Skeletal muscle tissue (tissue), 4 donors: ENCODE data around the gene SAMD13. TPM values are rescaled to one million over a fixed set of nuclear protein-coding genes. Genes with fewer than 3 reads are reported as not detected.

Source experiments
- H3K27ac ChIP-seq: one replicate; pipeline ENCODE4 v1.7.0; 2013; ENCODE audit warnings: mild to moderate bottlenecking, low read depth, low read length, inconsistent platforms
- H3K27me3 ChIP-seq, 3 donors: one replicate each; pipeline ENCODE4 v1.7.0; 2013; ENCODE audit warnings: low read length in 3 of 3; ENCODE audit not compliant: control insufficient read depth in 3 of 3, insufficient read depth in 3 of 3
- H3K36me3 ChIP-seq, 3 donors: one replicate each; pipeline ENCODE4 v1.7.0; 2013; ENCODE audit warnings: low read length in 3 of 3; ENCODE audit not compliant: control insufficient read depth in 3 of 3, insufficient read depth in 3 of 3
- H3K4me1 ChIP-seq, 3 donors: one replicate each; pipeline ENCODE4 v1.7.0; 2013; ENCODE audit warnings: low read length in 3 of 3, mild to moderate bottlenecking in 3 of 3; ENCODE audit not compliant: control insufficient read depth in 3 of 3, insufficient read depth in 3 of 3
- H3K4me3 ChIP-seq, 3 donors: one replicate each; pipeline ENCODE4 v1.7.0; 2013; ENCODE audit warnings: low read length in 3 of 3
- H3K9ac ChIP-seq, 3 donors: one replicate each; pipeline ENCODE4 v1.7.0; 2013; ENCODE audit warnings: low read length in 3 of 3, mild to moderate bottlenecking in 3 of 3, moderate library complexity in 2 of 3, low read depth in 1 of 3
- H3K9me3 ChIP-seq, 3 donors: one replicate each; pipeline ENCODE4 v1.7.0; 2013; ENCODE audit warnings: low read length in 3 of 3; ENCODE audit not compliant: control insufficient read depth in 3 of 3
- total RNA-seq: library from RNA; depleted of rRNA; stranded (reverse); fragments of >200 nt; gene quantifications from one replicate; pipeline ENCODE4 v1.2.3, GENCODE V29; 2014
- donor health status: Osteomylitis.

The SAMD13 gene
- total RNA-seq, 1 donor from 2014 or later, result 13.0 TPM

DNA sequence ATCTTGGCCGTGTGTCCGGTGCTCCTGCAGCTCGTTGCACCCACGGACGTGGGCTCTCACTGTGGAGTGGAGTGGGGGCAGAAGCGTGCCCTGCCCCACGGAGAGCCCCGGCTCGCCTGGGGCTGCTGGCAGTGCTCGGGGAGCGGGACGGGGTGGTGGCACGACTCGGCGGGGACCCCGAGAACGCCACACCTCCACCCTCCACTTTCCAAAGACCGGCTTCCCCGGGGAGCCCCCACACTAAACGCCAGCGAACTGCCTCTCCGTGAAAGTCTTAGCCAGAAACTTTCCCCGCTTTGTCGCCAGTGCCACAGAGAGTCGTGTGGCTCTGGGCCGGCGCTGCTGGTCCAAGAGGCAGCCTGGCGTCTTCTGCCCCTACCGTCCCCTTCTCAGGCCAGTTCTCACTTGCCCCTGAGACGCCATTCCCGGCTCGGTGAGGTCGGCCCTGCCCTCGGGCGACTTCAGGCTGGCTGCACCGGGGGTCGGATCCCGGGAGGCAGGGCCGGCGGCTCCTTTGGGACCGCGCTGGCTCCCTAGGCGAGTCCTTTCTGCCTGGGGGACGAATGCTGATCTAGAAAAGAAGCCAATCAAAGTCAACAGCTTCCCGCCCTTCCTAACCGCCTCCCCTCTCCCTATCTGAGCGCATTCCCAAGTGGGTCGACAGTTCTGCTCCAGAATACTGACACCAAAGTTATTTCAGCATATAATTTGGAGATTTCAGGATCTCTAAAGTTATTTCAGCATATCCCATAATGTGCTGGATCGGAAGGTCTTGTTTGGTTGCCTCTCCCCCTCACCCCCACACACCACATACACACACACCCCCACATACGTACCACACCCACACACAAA lies 2.6 kb upstream of the SAMD13 start:
- no peaks in the 10 kb centered on the region for H3K27me3 ChIP-seq
- H3K27ac ChIP-seq, result peak overlapping the region; percentile 87
- peak overlapping the region; percentile 88 to 92 (median 88) for H3K9ac ChIP-seq
- no peaks in the 10 kb centered on the region for H3K36me3 ChIP-seq
- H3K9me3 ChIP-seq, result no peaks in the 10 kb centered on the region
- H3K4me1 ChIP-seq, result peaks cover 16 to 39% (median 35%) of the 10 kb centered on the region in 3 donors
- H3K4me3 ChIP-seq, result peak overlapping the region; percentile 87 to 91 (median 90)

- Histone ChIP-seq H3K9me3 (no peaks in the 10 kb centered on the region), H3K9ac (peak overlapping the region; percentile 88 to 92 (median 88)), H3K27me3 (no peaks in the 10 kb centered on the region), H3K4me1 (peaks cover 16 to 39% (median 35%) of the 10 kb centered on the region in 3 donors), H3K36me3 (no peaks in the 10 kb centered on the region), H3K27ac (peak overlapping the region; percentile 87), H3K4me3 (peak overlapping the region; percentile 87 to 91 (median 90))
Measured at GRCh38 chr1:84299536-84300170, 1.9 kb upstream of the SAMD13 start.

DNA sequence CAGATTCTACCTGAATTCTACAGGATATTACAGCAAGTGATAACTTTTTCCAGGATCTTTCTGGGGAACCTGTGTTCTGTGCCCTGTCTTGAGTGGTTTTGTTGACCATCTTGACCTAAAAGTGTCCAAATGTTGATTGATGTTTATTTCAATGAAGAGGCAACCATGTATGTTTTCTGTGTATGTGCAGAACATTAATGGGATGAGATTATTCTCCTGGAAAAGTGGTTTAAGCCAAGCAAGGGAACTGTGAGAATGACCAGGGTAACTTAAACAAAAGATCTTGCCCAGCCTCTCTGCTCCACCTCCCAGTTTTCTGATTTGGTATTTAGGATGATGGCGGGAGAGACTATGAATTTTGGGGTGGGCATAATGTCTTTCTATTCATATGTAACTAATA lies 1.0 kb upstream of the SAMD13 start:
- Histone ChIP-seq H3K9ac (peak overlapping the region in 1 of 3 donors; percentile 88), H3K36me3 (no peaks in the 10 kb centered on the region), H3K9me3 (no peaks in the 10 kb centered on the region), H3K27ac (peak overlapping the region; percentile 72), H3K4me3 (no peak overlapping the region), H3K4me1 (peaks cover 16 to 39% (median 35%) of the 10 kb centered on the region in 3 donors), H3K27me3 (no peaks in the 10 kb centered on the region)

- H3K9me3 ChIP-seq, result no peaks in the 10 kb centered on the region
- peak overlapping the region; percentile 75 to 82 (median 80) for H3K9ac ChIP-seq
- peak overlapping the region; percentile 80 for H3K27ac ChIP-seq
- H3K4me1 ChIP-seq, result peaks cover 16 to 39% (median 35%) of the 10 kb centered on the region in 3 donors
- peak overlapping the region; percentile 64 to 83 (median 71) for H3K4me3 ChIP-seq
- H3K27me3 ChIP-seq, result no peaks in the 10 kb centered on the region
- H3K36me3 ChIP-seq, result no peaks in the 10 kb centered on the region
Measured at GRCh38 chr1:84301785-84302385, 377 bp downstream of the SAMD13 start.

GRCh38 chr1:84303314-84303830 lies 1.9 kb downstream of the SAMD13 start:
- H3K4me3 ChIP-seq, result peak overlapping the region; percentile 64 to 83 (median 71)
- H3K27ac ChIP-seq, result peak overlapping the region; percentile 80

GRCh38 chr1:84307398-84307797 lies 5.9 kb downstream of the SAMD13 start:
- H3K27ac ChIP-seq, result no peak overlapping the region
- no peaks in the 10 kb centered on the region for H3K36me3 ChIP-seq
- no peaks in the 10 kb centered on the region for H3K27me3 ChIP-seq
- H3K4me3 ChIP-seq, result no peak overlapping the region
- no peaks in the 10 kb centered on the region for H3K9me3 ChIP-seq
- H3K4me1 ChIP-seq, result peaks cover 0 to 9% (median 2%) of the 10 kb centered on the region in 3 donors
- H3K9ac ChIP-seq, result no peak overlapping the region

More at GRCh38 chr1:84303314-84303830, 1.9 kb downstream of the SAMD13 start:
- Histone ChIP-seq H3K9me3 (no peaks in the 10 kb centered on the region), H3K4me1 (peaks cover 11 to 36% (median 31%) of the 10 kb centered on the region in 3 donors), H3K36me3 (no peaks in the 10 kb centered on the region), H3K9ac (peak overlapping the region; percentile 75 to 82 (median 80)), H3K27me3 (no peaks in the 10 kb centered on the region)

GRCh38 chr1:84311296-84311695 lies 9.8 kb downstream of the SAMD13 start:
- Histone ChIP-seq H3K9me3 (no peaks in the 10 kb centered on the region), H3K27me3 (no peaks in the 10 kb centered on the region), H3K9ac (no peak overlapping the region), H3K4me3 (no peak overlapping the region), H3K27ac (no peak overlapping the region), H3K36me3 (no peaks in the 10 kb centered on the region), H3K4me1 (no peaks in the 10 kb centered on the region)

DNA sequence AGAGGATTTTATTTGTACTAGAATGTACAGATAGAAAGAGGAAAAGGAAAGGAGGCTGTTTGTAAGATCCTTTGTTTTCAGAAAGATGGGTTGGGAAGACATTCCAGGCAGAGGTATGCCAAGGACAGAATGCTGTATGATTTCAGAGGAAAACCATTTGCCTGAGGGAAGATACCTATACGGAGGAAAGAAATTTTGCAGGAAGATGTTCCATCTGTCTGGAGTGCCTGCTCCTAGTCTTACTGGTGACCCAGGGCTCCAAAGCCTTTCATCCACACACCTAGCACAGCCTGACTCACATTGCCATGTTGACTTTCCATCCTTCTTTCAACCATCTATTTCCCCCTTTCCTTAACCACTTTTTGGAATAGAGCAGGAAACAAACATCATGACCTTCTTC lies 18.2 kb downstream of the SAMD13 start:
- Histone ChIP-seq H3K4me1 (no peaks in the 10 kb centered on the region), H3K36me3 (no peaks in the 10 kb centered on the region), H3K4me3 (no peak overlapping the region), H3K9ac (no peak overlapping the region), H3K9me3 (no peaks in the 10 kb centered on the region), H3K27me3 (no peaks in the 10 kb centered on the region), H3K27ac (no peak overlapping the region)

GRCh38 chr1:84327830-84328229 lies 26.3 kb downstream of the SAMD13 start:
- H3K9ac ChIP-seq, result no peak overlapping the region
- H3K4me1 ChIP-seq, result no peaks in the 10 kb centered on the region
- H3K27ac ChIP-seq, result no peak overlapping the region
- H3K36me3 ChIP-seq, result peaks cover 0 to 5% (median 0%) of the 10 kb centered on the region in 3 donors
- no peaks in the 10 kb centered on the region for H3K27me3 ChIP-seq
- H3K9me3 ChIP-seq, result no peaks in the 10 kb centered on the region
- H3K4me3 ChIP-seq, result no peak overlapping the region
